HepG2 (cell line): ENCODE measurements around the gene GNRH2. TPM values are rescaled to one million over a fixed set of nuclear protein-coding genes. Genes with fewer than 3 reads are reported as not detected.

Source experiments
- ATAD3A ChIP-seq: sonication (generic); formaldehyde crosslinking; IDR thresholded peaks from 2 replicates; pipeline ENCODE4 v1.4.0; 2020; ENCODE audit warnings: missing genetic modification reagents
- CENPX ChIP-seq: sonication (generic); formaldehyde crosslinking; IDR thresholded peaks from 2 replicates; pipeline ENCODE4 v1.9.0; 2021; ENCODE audit warnings: mild to moderate bottlenecking, missing genetic modification reagents, moderate library complexity
- FOXC1 ChIP-seq: sonication (generic); formaldehyde crosslinking; IDR thresholded peaks from 2 replicates; pipeline ENCODE4 v1.8.0; 2022; ENCODE audit warnings: mild to moderate bottlenecking, missing genetic modification reagents, borderline replicate concordance
- GATA4 ChIP-seq: sonication (generic); IDR thresholded peaks from 2 replicates; pipeline ENCODE4 v1.6.1; 2016; ENCODE audit warnings: antibody characterized with exemption, low read depth, borderline replicate concordance
- HMG20B ChIP-seq: conservative IDR thresholded peaks from 2 replicates; pipeline ENCODE4 v1.6.1; 2016; ENCODE audit warnings: missing genetic modification reagents, missing compliant biosample characterization
- MATR3 ChIP-seq: sonication (generic); formaldehyde crosslinking; IDR thresholded peaks from 2 replicates; pipeline ENCODE4 v1.4.0; 2020; ENCODE audit warnings: missing genetic modification reagents
- MAZ ChIP-seq, 2 experiments: sonication (generic) in 1 of 2; formaldehyde crosslinking in 1 of 2; IDR thresholded peaks; 2 replicates each; pipeline versions ENCODE4 v1.5.0 to v1.6.1; 2012 to 2020; ENCODE audit warnings: low read depth in 2 of 2, mild to moderate bottlenecking in 2 of 2, borderline replicate concordance in 1 of 2, improper control_type of control experiment in 1 of 2, low read length in 1 of 2, missing genetic modification reagents in 1 of 2, moderate library complexity in 1 of 2
- MTERF4 ChIP-seq: sonication (generic); formaldehyde crosslinking; IDR thresholded peaks from 2 replicates; pipeline ENCODE4 v1.8.0; 2023; ENCODE audit warnings: mild to moderate bottlenecking, missing genetic modification reagents
- NFRKB ChIP-seq: fragments of 450-650 bp; IDR thresholded peaks from 2 replicates; pipeline ENCODE4 v1.6.1; 2017
- PHB2 ChIP-seq: fragments of 450-650 bp; IDR thresholded peaks from 2 replicates; pipeline ENCODE4 v1.6.1; 2018; ENCODE audit not compliant: partially characterized antibody
- RBM22 ChIP-seq: fragments of 200-400 bp; formaldehyde crosslinking; optimal IDR thresholded peaks from 2 replicates; pipeline ENCODE3; 2017; ENCODE audit warnings: mild to moderate bottlenecking, low read length, moderate library complexity
- RELA ChIP-seq: sonication (generic); formaldehyde crosslinking; IDR thresholded peaks from 2 replicates; pipeline ENCODE4 v1.4.0; 2020; ENCODE audit warnings: missing genetic modification reagents
- RNF2 ChIP-seq: fragments of 450-650 bp; conservative IDR thresholded peaks from 2 replicates; pipeline ENCODE4 v1.6.1; 2016; ENCODE audit warnings: low read depth
- SAFB2 ChIP-seq: sonication (generic); formaldehyde crosslinking; IDR thresholded peaks from 2 replicates; pipeline ENCODE4 v1.5.1; 2020; ENCODE audit warnings: missing genetic modification reagents, low read depth, mild to moderate bottlenecking, borderline replicate concordance
- SATB2 ChIP-seq: sonication (generic); formaldehyde crosslinking; IDR thresholded peaks from 2 replicates; pipeline ENCODE4 v1.5.0; 2020; ENCODE audit warnings: missing genetic modification reagents
- SKI ChIP-seq: fragments of 450-650 bp; IDR thresholded peaks from one replicate; pipeline ENCODE4 v1.6.1; 2018; ENCODE audit warnings: mild to moderate bottlenecking; ENCODE audit not compliant: partially characterized antibody
- SKIL ChIP-seq: sonication (generic); formaldehyde crosslinking; IDR thresholded peaks from 2 replicates; pipeline ENCODE4 v1.8.0; 2022; ENCODE audit warnings: missing genetic modification reagents, mild to moderate bottlenecking, moderate library complexity, borderline replicate concordance
- TARDBP ChIP-seq: sonication (generic); formaldehyde crosslinking; IDR thresholded peaks from 2 replicates; pipeline ENCODE4 v1.8.0; 2022; ENCODE audit warnings: mild to moderate bottlenecking, missing genetic modification reagents
- TFAP4 ChIP-seq: sonication (generic); IDR thresholded peaks from 2 replicates; pipeline ENCODE4 v1.6.1; 2016; ENCODE audit warnings: low read depth, borderline replicate concordance
- ZMYM2 ChIP-seq: sonication (generic); formaldehyde crosslinking; IDR thresholded peaks from 2 replicates; pipeline ENCODE4 v1.8.0; 2022; ENCODE audit warnings: mild to moderate bottlenecking, missing genetic modification reagents
- ZNF543 ChIP-seq: sonication (generic); formaldehyde crosslinking; IDR thresholded peaks from 2 replicates; pipeline ENCODE4 v1.4.0; 2020; ENCODE audit warnings: mild to moderate bottlenecking, missing genetic modification reagents
- ZNF546 ChIP-seq: sonication (generic); formaldehyde crosslinking; conservative IDR thresholded peaks from 2 replicates; pipeline ENCODE4 v1.8.1; 2023; ENCODE audit warnings: mild to moderate bottlenecking, missing genetic modification reagents
- ZNF563 ChIP-seq: sonication (generic); formaldehyde crosslinking; IDR thresholded peaks from 2 replicates; pipeline ENCODE4 v1.8.0; 2022; ENCODE audit warnings: mild to moderate bottlenecking, moderate library complexity, missing genetic modification reagents
- ZNF580 ChIP-seq: IDR thresholded peaks from 2 replicates; pipeline ENCODE4 v1.6.1; 2016; ENCODE audit warnings: low read depth, borderline replicate concordance
- ZNF605 ChIP-seq: sonication (generic); formaldehyde crosslinking; IDR thresholded peaks from 2 replicates; pipeline ENCODE4 v1.8.0; 2022; ENCODE audit warnings: mild to moderate bottlenecking, missing genetic modification reagents
- ZSCAN31 ChIP-seq: sonication (generic); formaldehyde crosslinking; IDR thresholded peaks from 2 replicates; pipeline ENCODE4 v1.5.0; 2020; ENCODE audit warnings: low read depth, mild to moderate bottlenecking, missing genetic modification reagents
- polyA plus RNA-seq, 8 experiments: library from polyadenylated mRNA; depleted of rRNA in 3 of 8; stranded (reverse) in 7 of 8; unstranded in 1 of 8; fragments of >200 nt; fragmentation: Illumina TruSeq in 4 of 8; extraction: Trizol in 4 of 8; gene quantifications; 2 replicates each; pipeline versions ENCODE4 v1.2.1 to v1.2.3, GENCODE V29; 2011 to 2016; ENCODE audit warnings: low read depth in 4 of 8, missing spikeins in 1 of 8, mixed read lengths in 1 of 8; ENCODE audit not compliant: insufficient read depth in 1 of 8
- total RNA-seq, 5 experiments: library from RNA; depleted of rRNA; stranded (reverse); fragments of >200 nt; fragmentation: Illumina TruSeq; extraction: Trizol; gene quantifications; 2 replicates each; pipeline ENCODE4 v1.2.3, GENCODE V29; 2016; ENCODE audit warnings: low read depth in 1 of 5

Gene GNRH2
- total and polyA plus RNA-seq, 2 of the 13 experiments (the other 11 are each of a cell fraction or from before 2014, with no cell fraction given), result 0.28 TPM; not detected in 1

- TF ChIP-seq ZMYM2, result 0 out of 2 replicates have a peak, but pooled peaks have one; percentile 7
- TF ChIP-seq HMG20B (CRISPR knock-in tag), result peak; percentile 9
- peak; percentile 21; the same call in 1 of the 2 replicates for TF ChIP-seq RELA
- peak; percentile 98 for TF ChIP-seq ZNF546 (CRISPR knock-in tag)
- no peak for TF ChIP-seq PHB2
- TF ChIP-seq SKI, result peak; percentile 51
- peak; percentile 90 for TF ChIP-seq SATB2 (CRISPR knock-in tag)
- TF ChIP-seq SAFB2 (CRISPR knock-in tag), result peak; percentile 99
- peak; percentile 68; the same call in 1 of the 2 replicates for TF ChIP-seq TFAP4
- no peak for TF ChIP-seq NFRKB
- TF ChIP-seq ZNF580 (CRISPR knock-in tag), result peak; percentile 47; the same call in 1 of the 2 replicates
- TF ChIP-seq SKIL (CRISPR knock-in tag), result peak; percentile 64
- peak; percentile 4; the same call in 1 of the 2 replicates for TF ChIP-seq MATR3
- peak; percentile 100 for TF ChIP-seq MTERF4
- TF ChIP-seq ATAD3A (CRISPR knock-in tag), result no peak; the same call in 1 of the 2 replicates
- TF ChIP-seq RBM22, result peak; percentile 30
- TF ChIP-seq CENPX, result no peak
- TF ChIP-seq TARDBP (CRISPR knock-in tag), result peak; percentile 95
- peak; percentile 77 for TF ChIP-seq GATA4
- TF ChIP-seq FOXC1, result peak; percentile 93
- peak; percentile 58; the same call in 1 of the 2 replicates for TF ChIP-seq RNF2
- peak; percentile 94 for TF ChIP-seq ZNF563 (CRISPR knock-in tag)
- peak; percentile 81; the same call in 1 of the 2 replicates for TF ChIP-seq MAZ (IDR thresholded peaks at IDR 0.05; ENCODE audit: borderline replicate concordance, low read depth, low read length)
- TF ChIP-seq MAZ (CRISPR knock-in tag; IDR thresholded peaks at IDR 0.05; ENCODE audit: low read depth), result peak; percentile 100
- TF ChIP-seq ZSCAN31 (CRISPR knock-in tag), result peak; percentile 100
- peak; percentile 77 for TF ChIP-seq ZNF605 (CRISPR knock-in tag)
- TF ChIP-seq ZNF543 (CRISPR knock-in tag), result peak; percentile 98; the same call in 1 of the 2 replicates
Observed at GRCh38 chr20:3045816-3046676, 2.6 kb downstream of the GNRH2 start, which contains the start of gene MRPS26 (continued).
